ENCODE measurements around the gene RSRC1.

DNA sequence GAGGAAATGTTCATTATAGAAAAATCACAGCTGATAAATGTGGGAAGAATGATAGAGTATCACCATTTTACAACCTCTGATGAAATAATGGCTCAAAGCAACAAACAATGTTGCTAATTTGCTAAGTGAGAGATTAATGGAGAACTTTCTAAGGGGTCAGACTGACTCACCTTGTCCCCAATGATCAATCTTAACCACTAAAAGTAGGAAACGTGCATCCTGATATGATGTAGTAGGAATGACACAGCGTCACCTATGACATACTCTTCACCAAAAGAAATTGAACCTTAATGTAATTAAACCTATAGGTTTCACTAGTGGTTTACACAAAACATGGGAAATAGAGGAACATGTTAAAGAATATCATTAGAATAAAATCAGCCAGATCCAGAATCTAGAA is 426.0 kb downstream of the RSRC1 start:
- TF ChIP-seq, protein P1, sequence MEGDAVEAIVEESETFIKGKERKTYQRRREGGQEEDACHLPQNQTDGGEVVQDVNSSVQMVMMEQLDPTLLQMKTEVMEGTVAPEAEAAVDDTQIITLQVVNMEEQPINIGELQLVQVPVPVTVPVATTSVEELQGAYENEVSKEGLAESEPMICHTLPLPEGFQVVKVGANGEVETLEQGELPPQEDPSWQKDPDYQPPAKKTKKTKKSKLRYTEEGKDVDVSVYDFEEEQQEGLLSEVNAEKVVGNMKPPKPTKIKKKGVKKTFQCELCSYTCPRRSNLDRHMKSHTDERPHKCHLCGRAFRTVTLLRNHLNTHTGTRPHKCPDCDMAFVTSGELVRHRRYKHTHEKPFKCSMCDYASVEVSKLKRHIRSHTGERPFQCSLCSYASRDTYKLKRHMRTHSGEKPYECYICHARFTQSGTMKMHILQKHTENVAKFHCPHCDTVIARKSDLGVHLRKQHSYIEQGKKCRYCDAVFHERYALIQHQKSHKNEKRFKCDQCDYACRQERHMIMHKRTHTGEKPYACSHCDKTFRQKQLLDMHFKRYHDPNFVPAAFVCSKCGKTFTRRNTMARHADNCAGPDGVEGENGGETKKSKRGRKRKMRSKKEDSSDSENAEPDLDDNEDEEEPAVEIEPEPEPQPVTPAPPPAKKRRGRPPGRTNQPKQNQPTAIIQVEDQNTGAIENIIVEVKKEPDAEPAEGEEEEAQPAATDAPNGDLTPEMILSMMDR (IDR thresholded peaks at IDR 0.05; ENCODE audit: insufficient read depth, low read length, poor library complexity, severe bottlenecking), result no peak
- TF ChIP-seq EZH2phosphoT487 (conservative IDR thresholded peaks at IDR 0.05; ENCODE audit: low read length), result no peak

Data from SU-DHL-6 (cell line).